Measurements from ENCODE around the gene ATXN2. TPM values are rescaled to one million over a fixed set of nuclear protein-coding genes. Genes with fewer than 3 reads are reported as not detected.

ATXN2 gene
- total RNA-seq, 1 experiment from 2014 or later, result 29.9 TPM

- no peak for DNase-seq (ENCODE audit: low spot score)
These were observed 178.6 kb downstream of the ATXN2 start for GRCh38 chr12:111420494-111420893.

DNA sequence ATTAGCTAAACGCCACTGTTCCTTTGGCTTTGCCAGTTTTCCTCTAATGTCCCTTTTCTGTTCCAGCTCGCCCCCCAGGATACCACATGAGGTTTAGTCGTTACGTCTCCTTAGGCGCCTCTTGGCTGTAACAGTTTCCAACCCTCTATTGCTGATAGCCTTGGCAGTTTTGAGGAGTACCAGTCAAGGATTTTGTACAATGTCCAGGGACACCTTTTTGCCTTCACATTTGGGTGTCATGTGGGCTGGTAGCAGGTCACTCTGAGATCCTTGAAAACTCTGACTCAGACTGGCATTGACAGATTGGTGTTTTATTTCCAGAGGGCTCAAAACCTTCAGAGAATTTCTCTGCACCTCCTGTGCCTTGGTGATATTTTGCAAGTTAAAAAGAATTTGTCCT lies 179.3 kb downstream of the ATXN2 start:
- no peak for DNase-seq (ENCODE audit: low spot score)

GRCh38 chr12:111418594-111418880 lies 180.6 kb downstream of the ATXN2 start:
- DNase-seq (ENCODE audit: low spot score), result no peak

GRCh38 chr12:111417784-111418593 lies 181.1 kb downstream of the ATXN2 start:
- no peak for DNase-seq (ENCODE audit: low spot score)

- DNase-seq (ENCODE audit: low spot score), result no peak
These were observed 181.8 kb downstream of the ATXN2 start for GRCh38 chr12:111417290-111417689.

GRCh38 chr12:111414711-111415252 lies 184.3 kb downstream of the ATXN2 start:
- no peak for DNase-seq (ENCODE audit: low spot score)

GRCh38 chr12:111413442-111414086 lies 185.6 kb downstream of the ATXN2 start:
- no peak for DNase-seq (ENCODE audit: low spot score)

- no peak for DNase-seq (ENCODE audit: low spot score)
These were observed 186.2 kb downstream of the ATXN2 start for GRCh38 chr12:111412830-111413441.

- no peak for DNase-seq (ENCODE audit: low spot score)
These were observed 186.9 kb downstream of the ATXN2 start for GRCh38 chr12:111412007-111412829.

GRCh38 chr12:111411185-111411764 lies 187.8 kb downstream of the ATXN2 start:
- DNase-seq (ENCODE audit: low spot score), result no peak

DNA sequence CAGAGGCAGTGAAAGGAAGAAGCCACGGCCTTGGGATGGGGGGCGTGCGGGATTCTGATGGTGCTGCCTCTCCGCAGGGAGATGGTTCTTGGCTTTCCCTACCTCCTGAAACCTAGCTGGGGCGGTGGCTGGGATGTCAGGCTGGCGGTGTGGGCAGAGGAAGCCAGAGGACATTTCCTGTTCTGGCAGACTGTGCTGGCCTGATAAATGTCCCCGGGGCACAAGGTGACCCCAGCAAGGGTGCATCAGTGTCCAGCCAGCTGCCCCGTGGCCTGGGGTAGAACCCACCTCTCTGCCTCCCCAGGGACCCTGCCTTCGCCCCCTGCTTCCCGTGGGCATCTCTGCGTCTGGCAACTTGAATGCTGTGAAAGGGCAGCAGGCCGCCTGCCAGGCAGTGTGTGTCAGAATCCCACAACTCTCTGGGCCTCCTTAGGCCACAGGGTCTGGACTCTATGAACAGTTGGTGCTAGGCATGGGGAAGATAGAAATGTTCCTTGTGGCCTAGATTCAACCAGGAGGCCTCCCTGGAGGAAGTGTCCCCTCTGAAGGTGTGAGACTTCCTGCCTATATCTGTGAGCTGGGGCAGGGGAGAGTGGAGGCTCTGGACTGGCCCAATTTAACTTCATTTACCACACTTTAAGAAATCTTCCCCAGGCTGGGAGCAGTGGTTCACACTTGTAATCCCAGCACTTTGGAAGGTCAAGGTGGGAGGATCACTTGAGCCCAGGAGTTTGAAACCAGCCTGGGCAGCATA lies 188.5 kb downstream of the ATXN2 start:
- DNase-seq (ENCODE audit: low spot score), result no peak

- DNase-seq (ENCODE audit: low spot score), result no peak
These were observed 189.2 kb downstream of the ATXN2 start for GRCh38 chr12:111409780-111410430.

GRCh38 chr12:111409403-111409779 lies 189.7 kb downstream of the ATXN2 start:
- DNase-seq (ENCODE audit: low spot score), result no peak

DNA sequence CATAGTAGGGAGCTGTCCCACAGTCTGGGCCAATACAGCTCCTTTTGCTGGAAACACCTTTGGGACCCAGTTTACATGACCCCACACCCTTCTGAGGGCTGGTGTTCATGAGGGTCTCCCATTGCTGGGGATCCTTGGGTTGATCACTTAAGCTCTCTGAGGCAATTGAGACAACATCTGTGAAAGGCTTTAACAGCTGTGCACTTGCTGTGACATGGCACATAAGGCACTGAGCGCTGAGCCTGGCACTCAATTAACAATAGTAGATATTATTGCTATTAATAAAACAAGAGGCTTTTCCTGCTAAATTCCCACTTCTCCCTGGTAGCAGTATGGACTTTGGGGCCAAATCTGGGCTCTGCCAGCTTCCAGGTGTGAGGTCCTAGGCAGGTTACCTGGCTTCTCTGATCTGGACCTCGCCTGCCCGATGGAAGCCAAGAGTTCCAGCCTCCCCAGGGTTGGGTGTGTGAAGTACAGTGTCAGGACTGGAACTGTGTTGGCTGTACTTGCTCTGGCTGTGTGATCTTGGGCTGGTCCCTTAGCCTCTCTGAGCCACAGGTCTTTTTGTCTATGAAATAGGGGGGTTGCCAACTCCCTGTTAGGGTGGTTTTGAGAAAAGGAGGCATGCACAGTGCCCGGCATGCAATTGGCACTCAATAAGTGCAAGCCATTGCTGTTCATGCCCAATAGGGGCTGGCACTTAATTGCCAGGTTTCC lies 190.3 kb downstream of the ATXN2 start:
- DNase-seq (ENCODE audit: low spot score), result no peak

DNA sequence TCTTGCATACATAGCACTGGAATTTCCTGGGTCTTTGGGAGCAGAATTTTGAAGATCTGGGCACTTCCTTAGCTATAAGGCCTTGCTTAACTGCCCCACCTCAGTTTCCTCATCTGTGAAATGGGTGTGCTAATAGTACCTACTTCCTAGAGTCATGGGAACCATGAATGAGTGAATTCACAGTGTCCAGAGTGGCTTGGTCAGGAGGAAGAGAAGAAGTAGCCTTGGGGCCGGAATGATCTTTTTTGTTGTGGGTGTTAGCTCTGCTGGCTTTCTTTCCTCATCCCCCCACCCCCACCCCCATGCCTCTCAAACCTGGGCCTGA lies 191.0 kb downstream of the ATXN2 start:
- no peak for DNase-seq (ENCODE audit: low spot score)

GRCh38 chr12:111407377-111408115 lies 191.6 kb downstream of the ATXN2 start:
- DNase-seq (ENCODE audit: low spot score), result no peak

DNA sequence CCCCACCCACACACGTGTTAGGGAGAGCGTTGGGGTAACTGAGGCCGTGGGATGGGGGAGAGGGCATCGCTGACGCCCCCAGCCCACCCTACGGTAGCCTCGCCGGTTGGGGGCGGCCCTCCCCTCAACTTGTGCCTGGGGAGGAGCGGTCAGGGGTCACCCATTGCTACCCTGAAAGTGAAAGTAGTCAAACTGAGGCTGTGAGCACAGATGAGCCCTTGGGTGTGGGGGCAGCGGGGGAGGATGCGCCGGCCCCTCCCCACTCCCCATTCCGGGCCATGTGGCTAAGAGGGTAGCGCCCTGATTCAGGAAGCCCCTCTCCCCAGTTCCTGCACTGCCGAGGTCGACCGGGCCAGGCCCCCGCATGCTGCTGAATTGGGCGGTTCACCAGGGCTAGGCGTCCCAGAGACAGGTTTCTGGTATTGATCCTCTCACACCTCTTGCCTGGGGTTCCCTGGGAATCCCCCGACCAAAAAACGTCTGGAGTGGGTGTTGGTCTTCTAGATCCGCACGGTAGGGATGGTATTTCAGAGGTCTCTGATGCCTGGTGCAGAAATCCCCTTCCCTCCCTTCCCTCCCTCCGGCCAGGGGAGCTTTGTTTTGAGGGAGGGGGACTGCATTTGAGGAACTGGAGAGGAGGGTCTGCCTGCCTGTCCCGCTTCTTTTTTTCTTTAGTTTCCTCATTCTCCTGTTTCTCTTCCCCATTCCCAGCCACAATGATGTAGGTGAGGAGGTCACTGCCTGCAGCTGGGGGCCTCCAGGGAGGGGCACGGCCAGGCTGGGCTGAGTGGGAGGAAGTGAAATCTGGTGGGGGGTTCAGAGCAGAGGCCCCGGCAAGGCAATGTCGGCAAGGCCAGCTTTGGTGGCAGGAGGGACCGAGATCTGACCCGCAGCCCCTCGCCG lies 192.4 kb downstream of the ATXN2 start:
- DNase-seq (ENCODE audit: low spot score), result no peak
